ENCODE results near the gene METTL2B.
"Not testable (repeated sequence)": the region's sequence is repeated elsewhere in the genome, so short reads cannot be mapped to it uniquely, and the experiment has no call there.

The METTL2B gene

GRCh38 chr7:128523932-128524524 is 47.5 kb downstream of the METTL2B start:
- DNase-seq (ENCODE audit: low read depth in 2 of 2), result not testable (repeated sequence)

GRCh38 chr7:128525584-128525983 is 49.0 kb downstream of the METTL2B start:
- not testable (repeated sequence) for DNase-seq (ENCODE audit: low read depth in 2 of 2)

- not testable (repeated sequence) for DNase-seq (ENCODE audit: low read depth in 2 of 2)
Observed at GRCh38 chr7:128526062-128526466, 49.5 kb downstream of the METTL2B start.

- DNase-seq (ENCODE audit: low read depth in 2 of 2), result not testable (repeated sequence)
Observed at GRCh38 chr7:128529191-128529590, 52.6 kb downstream of the METTL2B start.

- peak; percentile 9 to 16 for DNase-seq (ENCODE audit: low read depth in 2 of 2)
Observed at GRCh38 chr7:128530121-128530854, 53.7 kb downstream of the METTL2B start.

- DNase-seq (ENCODE audit: low read depth in 2 of 2), result no peak
Observed at GRCh38 chr7:128530855-128531104, 54.2 kb downstream of the METTL2B start.

GRCh38 chr7:128531105-128531954 is 54.8 kb downstream of the METTL2B start:
- peak; percentile 69 to 75 for DNase-seq (ENCODE audit: low read depth in 2 of 2)

- peak; percentile 10 to 16 for DNase-seq (ENCODE audit: low read depth in 2 of 2)
Observed at GRCh38 chr7:128531955-128532478, 55.5 kb downstream of the METTL2B start.

- not testable (repeated sequence) for DNase-seq (ENCODE audit: low read depth in 2 of 2)
Observed at GRCh38 chr7:128532956-128533355, 56.4 kb downstream of the METTL2B start.

- not testable (repeated sequence) for DNase-seq (ENCODE audit: low read depth in 2 of 2)
Observed at GRCh38 chr7:128537410-128537809, 60.9 kb downstream of the METTL2B start.

- not testable (repeated sequence) for DNase-seq (ENCODE audit: low read depth in 2 of 2)
Observed at GRCh38 chr7:128542530-128542929, 66.0 kb downstream of the METTL2B start.

- DNase-seq (ENCODE audit: low read depth in 2 of 2), result not testable (repeated sequence)
Observed at GRCh38 chr7:128543300-128543699, 66.8 kb downstream of the METTL2B start.

- not testable (repeated sequence) for DNase-seq (ENCODE audit: low read depth in 2 of 2)
Observed at GRCh38 chr7:128546319-128546851, 69.8 kb downstream of the METTL2B start.

- no peak for DNase-seq (ENCODE audit: low read depth in 2 of 2)
Observed at GRCh38 chr7:128550920-128551319, 74.4 kb downstream of the METTL2B start.

- DNase-seq (ENCODE audit: low read depth in 2 of 2), result not testable (repeated sequence)
Observed at GRCh38 chr7:128554394-128554793, 77.8 kb downstream of the METTL2B start.
